ENCODE data around the gene NUDT3. TPM values are rescaled to one million over a fixed set of nuclear protein-coding genes. Genes with fewer than 3 reads are reported as not detected.

NUDT3 gene
- total and polyA plus RNA-seq, 8 donors = 8.7 to 34.0 (median 13.1) TPM

DNA sequence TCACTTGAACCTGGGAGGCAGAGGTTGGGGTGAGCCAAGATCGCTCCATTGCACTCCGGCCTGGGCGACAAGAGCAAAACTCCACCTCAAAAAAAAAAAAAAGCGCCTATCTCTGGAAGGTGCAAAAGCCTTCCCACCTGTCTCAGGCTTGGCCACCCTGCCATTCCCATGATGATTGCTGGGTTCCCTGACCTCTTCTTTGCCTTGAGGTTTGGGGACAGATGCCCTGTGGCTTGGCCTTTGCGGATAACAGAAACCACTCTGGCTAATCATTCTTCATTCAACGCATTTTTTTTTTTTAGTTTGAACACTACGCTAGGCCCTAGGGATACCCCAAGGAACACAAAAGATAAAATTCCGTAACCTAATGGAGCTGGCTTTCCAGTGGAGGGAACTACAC lies 162.6 kb downstream of the NUDT3 start:
- TF ChIP-seq POLR2A (IDR thresholded peaks at IDR 0.05) = no peak
- TF ChIP-seq EP300 (IDR thresholded peaks at IDR 0.05) = no peak
- TF ChIP-seq POLR2AphosphoS5 (IDR thresholded peaks at IDR 0.05) = no peak
- TF ChIP-seq, protein P1, sequence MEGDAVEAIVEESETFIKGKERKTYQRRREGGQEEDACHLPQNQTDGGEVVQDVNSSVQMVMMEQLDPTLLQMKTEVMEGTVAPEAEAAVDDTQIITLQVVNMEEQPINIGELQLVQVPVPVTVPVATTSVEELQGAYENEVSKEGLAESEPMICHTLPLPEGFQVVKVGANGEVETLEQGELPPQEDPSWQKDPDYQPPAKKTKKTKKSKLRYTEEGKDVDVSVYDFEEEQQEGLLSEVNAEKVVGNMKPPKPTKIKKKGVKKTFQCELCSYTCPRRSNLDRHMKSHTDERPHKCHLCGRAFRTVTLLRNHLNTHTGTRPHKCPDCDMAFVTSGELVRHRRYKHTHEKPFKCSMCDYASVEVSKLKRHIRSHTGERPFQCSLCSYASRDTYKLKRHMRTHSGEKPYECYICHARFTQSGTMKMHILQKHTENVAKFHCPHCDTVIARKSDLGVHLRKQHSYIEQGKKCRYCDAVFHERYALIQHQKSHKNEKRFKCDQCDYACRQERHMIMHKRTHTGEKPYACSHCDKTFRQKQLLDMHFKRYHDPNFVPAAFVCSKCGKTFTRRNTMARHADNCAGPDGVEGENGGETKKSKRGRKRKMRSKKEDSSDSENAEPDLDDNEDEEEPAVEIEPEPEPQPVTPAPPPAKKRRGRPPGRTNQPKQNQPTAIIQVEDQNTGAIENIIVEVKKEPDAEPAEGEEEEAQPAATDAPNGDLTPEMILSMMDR (IDR thresholded peaks at IDR 0.05) = no peak
- no peak for DNase-seq
- H3K4me1 ChIP-seq = peaks cover 0 to 15% (median under 1%) of the 10 kb centered on the region in 4 donors
- no peak overlapping the region for H3K4me3 ChIP-seq
- H3K27ac ChIP-seq = no peak overlapping the region
- no peaks in the 10 kb centered on the region for H3K9me3 ChIP-seq
- no peaks in the 10 kb centered on the region for H3K27me3 ChIP-seq
- no peaks in the 10 kb centered on the region for H3K36me3 ChIP-seq
- 75 to 88% (median 84%) methylated on average over 8 of the region's 8 CpGs for WGBS, 5 donors
- intact Hi-C loops (cut with DNase I; ENCODE audit: low total_unique reads) = no loop called here

Small RNA genes within 50 kb of the gene (small RNA-seq; reads per million reads assigned to genes)
- 0 reads per million in 4 donors for gene MIR6835

Other genes starting within 250 kb of the NUDT3 start
- under 1 TPM in 1 of 5 donors, not detected in 4; 0.55 TPM for gene GRM4, start 246.6 kb downstream of the NUDT3 start, total RNA-seq
- gene GRM4, start 246.6 kb downstream of the NUDT3 start, polyA plus RNA-seq = not detected
- 100 to 1,000 TPM in 1 of 5 donors, 10 to 100 TPM in 3, 1 to 10 TPM in 1; 9.3 to 106 (median 33.6) TPM for gene HMGA1, start 155.8 kb downstream of the NUDT3 start, total RNA-seq
- gene HMGA1, start 155.8 kb downstream of the NUDT3 start, polyA plus RNA-seq = 100 to 1,000 TPM in 1 of 3 donors, 10 to 100 TPM in 2; 91.4 to 114 (median 92.6) TPM
- gene SMIM29, start 143.7 kb downstream of the NUDT3 start, total RNA-seq = 10 to 100 TPM in 2 of 5 donors, 1 to 10 TPM in 3; 2.8 to 49.1 (median 5.3) TPM
- 10 to 100 TPM; 30.4 to 41.5 (median 32.1) TPM for gene SMIM29, start 143.7 kb downstream of the NUDT3 start, polyA plus RNA-seq
- 1,000 to 10,000 TPM in 4 of 5 donors, 100 to 1,000 TPM in 1; 371 to 2,165 (median 1,796) TPM for gene RPS10, start 33.4 kb upstream of the NUDT3 start, total RNA-seq
- 1,000 to 10,000 TPM; 3,296 to 4,063 (median 3,349) TPM for gene RPS10, start 33.4 kb upstream of the NUDT3 start, polyA plus RNA-seq
- 1 to 10 TPM in 1 of 5 donors, under 1 TPM in 2, not detected in 2; under 0.01 to 2.2 (median 0.37) TPM for gene PACSIN1, start 73.4 kb upstream of the NUDT3 start, total RNA-seq
- 1 to 10 TPM in 1 of 3 donors, under 1 TPM in 2; 0.25 to 1.6 (median 0.61) TPM for gene PACSIN1, start 73.4 kb upstream of the NUDT3 start, polyA plus RNA-seq
- 100 to 1,000 TPM in 1 of 5 donors, 10 to 100 TPM in 1, 1 to 10 TPM in 3; 2.2 to 129 (median 9.9) TPM for gene SPDEF, start 163.7 kb upstream of the NUDT3 start, total RNA-seq
- 10 to 100 TPM; 34.8 to 59.3 (median 36.7) TPM for gene SPDEF, start 163.7 kb upstream of the NUDT3 start, polyA plus RNA-seq